RWPE2 (cell line): Measurements from ENCODE around the gene HACD1.

ENCODE experiments used
- ATAC-seq: fragments of 200-7000 bp; cut with Tn5 transposase; 3 replicates; pipeline ENCODE4 v1.9.1; 2021; ENCODE audit warnings: low read depth
- DNase-seq: peaks from one replicate; pipeline ENCODE4 v3.0.0-alpha.2; 2020; ENCODE audit warnings: low spot score
- H3K27ac ChIP-seq: fragments of 450-650 bp; 2 replicates; pipeline ENCODE4 v1.5.1; 2017; ENCODE audit warnings: mild to moderate bottlenecking; ENCODE audit not compliant: poor library complexity, severe bottlenecking
- H3K27me3 ChIP-seq: fragments of 250-450 bp; sonication (Bioruptor Pico); 2 replicates; pipeline ENCODE4 v1.5.1; 2021; ENCODE audit warnings: mild to moderate bottlenecking, moderate library complexity; ENCODE audit not compliant: insufficient read depth, poor library complexity, severe bottlenecking
- H3K36me3 ChIP-seq: fragments of 250-450 bp; sonication (Bioruptor Pico); 2 replicates; pipeline ENCODE4 v1.5.1; 2020; ENCODE audit warnings: low read depth, mild to moderate bottlenecking, moderate library complexity
- H3K4me1 ChIP-seq: fragments of 250-450 bp; sonication (Bioruptor Pico); 2 replicates; pipeline ENCODE4 v1.5.1; 2021; ENCODE audit warnings: mild to moderate bottlenecking, moderate library complexity; ENCODE audit not compliant: insufficient read depth, poor library complexity, severe bottlenecking
- H3K4me3 ChIP-seq: fragments of 250-450 bp; sonication (Bioruptor Pico); 2 replicates; pipeline ENCODE4 v1.5.1; 2021; ENCODE audit warnings: mild to moderate bottlenecking, moderate library complexity; ENCODE audit not compliant: severe bottlenecking
- H3K9me3 ChIP-seq: fragments of 250-450 bp; sonication (Bioruptor Pico); 2 replicates; pipeline ENCODE4 v1.5.1; 2021; ENCODE audit warnings: mild to moderate bottlenecking, moderate library complexity; ENCODE audit not compliant: severe bottlenecking
- CTCF ChIP-seq: fragments of 450-650 bp; IDR thresholded peaks from one replicate; pipeline ENCODE4 v1.5.1; 2017; ENCODE audit warnings: mild to moderate bottlenecking, moderate library complexity; ENCODE audit not compliant: poor library complexity, severe bottlenecking

The HACD1 gene

GRCh38 chr10:17561111-17561510 lies 56.1 kb downstream of the HACD1 start:
- TF ChIP-seq CTCF = no peak
- no peak for DNase-seq
- no peak for ATAC-seq
- H3K36me3 ChIP-seq = no peaks in the 10 kb centered on the region
- H3K27ac ChIP-seq = no peak overlapping the region
- H3K4me1 ChIP-seq = no peaks in the 10 kb centered on the region
- no peak overlapping the region for H3K4me3 ChIP-seq
- H3K9me3 ChIP-seq = no peaks in the 10 kb centered on the region
- H3K27me3 ChIP-seq = no peaks in the 10 kb centered on the region

GRCh38 chr10:17557459-17557858 lies 59.7 kb downstream of the HACD1 start:
- ATAC-seq = no peak
- Histone ChIP-seq H3K27me3 (no peaks in the 10 kb centered on the region), H3K9me3 (no peaks in the 10 kb centered on the region), H3K4me3 (no peak overlapping the region), H3K36me3 (no peaks in the 10 kb centered on the region), H3K27ac (no peak overlapping the region), H3K4me1 (no peaks in the 10 kb centered on the region)
- DNase-seq = no peak
- TF ChIP-seq CTCF = no peak

GRCh38 chr10:17548770-17549169 lies 68.4 kb downstream of the HACD1 start:
- Histone ChIP-seq H3K9me3 (no peaks in the 10 kb centered on the region), H3K27ac (no peak overlapping the region), H3K27me3 (no peaks in the 10 kb centered on the region), H3K4me3 (no peak overlapping the region), H3K36me3 (no peaks in the 10 kb centered on the region), H3K4me1 (no peaks in the 10 kb centered on the region)
- DNase-seq (no peak), ATAC-seq (no peak)
- no peak for TF ChIP-seq CTCF

GRCh38 chr10:17548162-17548561 lies 69.0 kb downstream of the HACD1 start:
- ATAC-seq (no peak), DNase-seq (no peak)
- no peak for TF ChIP-seq CTCF
- Histone ChIP-seq H3K27me3 (no peaks in the 10 kb centered on the region), H3K27ac (no peak overlapping the region), H3K4me3 (no peak overlapping the region), H3K36me3 (no peaks in the 10 kb centered on the region), H3K9me3 (no peaks in the 10 kb centered on the region), H3K4me1 (no peaks in the 10 kb centered on the region)

- no peaks in the 10 kb centered on the region for H3K4me1 ChIP-seq
- no peak overlapping the region for H3K4me3 ChIP-seq
- H3K27ac ChIP-seq = no peak overlapping the region
- DNase-seq (no peak), ATAC-seq (no peak)
- no peaks in the 10 kb centered on the region for H3K9me3 ChIP-seq
- no peak for TF ChIP-seq CTCF
- no peaks in the 10 kb centered on the region for H3K27me3 ChIP-seq
- H3K36me3 ChIP-seq = no peaks in the 10 kb centered on the region
These were observed 70.1 kb downstream of the HACD1 start for GRCh38 chr10:17547060-17547459.
